GM20431 (cell line): Measurements from ENCODE around the gene AGO4.
"Not testable (repeated sequence)": the region's sequence is repeated elsewhere in the genome, so short reads cannot be mapped to it uniquely, and the experiment has no call there.

ENCODE experiments used
- in situ Hi-C: fragments of 300-500 bp; cut with MseI, MboI; formaldehyde crosslinking; loops from one replicate; pipeline ENCODE4 v1.15.0; 2020; ENCODE audit warnings: low sequenced_read_pairs; ENCODE audit not compliant: unreplicated experiment

AGO4 gene

GRCh38 chr1:35888255-35888654, 80.4 kb downstream of the AGO4 start:
- in situ Hi-C loops: no loop called here

- in situ Hi-C loops: not testable (repeated sequence)
These were observed 81.2 kb downstream of the AGO4 start for GRCh38 chr1:35888981-35889380.

- in situ Hi-C loops: no loop called here
These were observed 85.4 kb downstream of the AGO4 start for GRCh38 chr1:35893051-35893879.

- in situ Hi-C loops: no loop called here
These were observed 86.4 kb downstream of the AGO4 start for GRCh38 chr1:35894183-35894582.

GRCh38 chr1:35894656-35895055, 86.8 kb downstream of the AGO4 start:
- in situ Hi-C loops: no loop called here

- in situ Hi-C loops: no loop called here
These were observed 92.1 kb downstream of the AGO4 start for GRCh38 chr1:35899941-35900340.

- in situ Hi-C loops: no loop called here
These were observed 93.4 kb downstream of the AGO4 start for GRCh38 chr1:35901235-35901634.

GRCh38 chr1:35902671-35903070, 94.9 kb downstream of the AGO4 start:
- in situ Hi-C loops: no loop called here
